ENCODE results near the gene MEF2D. TPM values are rescaled to one million over a fixed set of nuclear protein-coding genes. Genes with fewer than 3 reads are reported as not detected.

Gene MEF2D
- total RNA-seq, 1 experiment from 2014 or later: 18.7 TPM

- Histone ChIP-seq H2BK15ac (ENCODE audit: low read depth, low read length) (no peak overlapping the region), H2AFZ (ENCODE audit: low read length) (no peak overlapping the region), H4K20me1 (ENCODE audit: control insufficient read depth, insufficient read depth, insufficient read length) (no peaks in the 10 kb centered on the region), H3K4me2 (ENCODE audit: insufficient read depth, insufficient read length, low read length) (no peak overlapping the region), H3K4me1 (ENCODE audit: insufficient read depth, low read length) (peaks cover 7% of the 10 kb centered on the region; the same call in 1 of the 2 replicates), H2BK120ac (ENCODE audit: low read depth, low read length, poor library complexity, severe bottlenecking) (no peak overlapping the region), H2AK5ac (ENCODE audit: insufficient read length, low read length) (no peak overlapping the region), H3K56ac (ENCODE audit: insufficient read length, low read depth, low read length) (no peak overlapping the region), H4K8ac (replicated peaks; ENCODE audit: insufficient read length, low read depth, low read length) (no peak overlapping the region), H3K18ac (ENCODE audit: insufficient read length, low read depth, low read length) (no peak overlapping the region), H3K27me3 (ENCODE audit: insufficient read depth, low read length) (peaks cover 90% of the 10 kb centered on the region), H2BK12ac (ENCODE audit: insufficient read length, low read depth, low read length) (no peak overlapping the region), H3K79me2 (ENCODE audit: insufficient read depth, low read length) (no peaks in the 10 kb centered on the region), H3K9ac (ENCODE audit: extremely low read depth, insufficient read length, low read length) (no peak overlapping the region), H3K23ac (ENCODE audit: insufficient read length, low read depth, low read length) (no peak overlapping the region), H3K4ac (ENCODE audit: low read depth, low read length) (no peak overlapping the region), H4K91ac (ENCODE audit: insufficient read length, low read depth, low read length) (no peak overlapping the region), H3K79me1 (ENCODE audit: insufficient read depth, low read depth, low read length, poor library complexity, severe bottlenecking) (no peaks in the 10 kb centered on the region), H3K23me2 (ENCODE audit: insufficient read length, low read depth, low read length, poor library complexity, severe bottlenecking) (no peaks in the 10 kb centered on the region), H2BK20ac (ENCODE audit: low read depth, low read length, poor library complexity, severe bottlenecking) (no peak overlapping the region), H3K14ac (ENCODE audit: insufficient read depth, low read length) (no peak overlapping the region), H4K5ac (ENCODE audit: insufficient read length, low read depth, low read length) (no peak overlapping the region), H3T11ph (ENCODE audit: low read length) (no peak overlapping the region), H3K9me3 (ENCODE audit: control insufficient read depth, low read depth, low read length) (no peaks in the 10 kb centered on the region), H2BK5ac (ENCODE audit: insufficient read length, low read length) (no peak overlapping the region), H3K27ac (ENCODE audit: insufficient read length, low read depth, low read length) (no peak overlapping the region)
- Mint-ChIP-seq H3K27ac (no peak overlapping the region), H3K27me3 (ENCODE audit: low read depth) (peaks cover 100% of the 10 kb centered on the region), H3K4me1 (peaks cover 50 to 69% of the 10 kb centered on the region in 2 experiments), H3K9me3 (peaks cover 4 to 11% of the 10 kb centered on the region in 2 experiments; a peak in 4 of 5 replicates), H3K4me3 (peak overlapping the region; percentile 18 to 75; a peak in 4 of 5 replicates), H3K36me3 (ENCODE audit: insufficient read depth in 1 of 3, low read depth in 3 of 3) (peaks cover 0 to 1% (median 0%) of the 10 kb centered on the region in 3 experiments; a peak in 1 of 7 replicates)
- TF ChIP-seq, protein P1, sequence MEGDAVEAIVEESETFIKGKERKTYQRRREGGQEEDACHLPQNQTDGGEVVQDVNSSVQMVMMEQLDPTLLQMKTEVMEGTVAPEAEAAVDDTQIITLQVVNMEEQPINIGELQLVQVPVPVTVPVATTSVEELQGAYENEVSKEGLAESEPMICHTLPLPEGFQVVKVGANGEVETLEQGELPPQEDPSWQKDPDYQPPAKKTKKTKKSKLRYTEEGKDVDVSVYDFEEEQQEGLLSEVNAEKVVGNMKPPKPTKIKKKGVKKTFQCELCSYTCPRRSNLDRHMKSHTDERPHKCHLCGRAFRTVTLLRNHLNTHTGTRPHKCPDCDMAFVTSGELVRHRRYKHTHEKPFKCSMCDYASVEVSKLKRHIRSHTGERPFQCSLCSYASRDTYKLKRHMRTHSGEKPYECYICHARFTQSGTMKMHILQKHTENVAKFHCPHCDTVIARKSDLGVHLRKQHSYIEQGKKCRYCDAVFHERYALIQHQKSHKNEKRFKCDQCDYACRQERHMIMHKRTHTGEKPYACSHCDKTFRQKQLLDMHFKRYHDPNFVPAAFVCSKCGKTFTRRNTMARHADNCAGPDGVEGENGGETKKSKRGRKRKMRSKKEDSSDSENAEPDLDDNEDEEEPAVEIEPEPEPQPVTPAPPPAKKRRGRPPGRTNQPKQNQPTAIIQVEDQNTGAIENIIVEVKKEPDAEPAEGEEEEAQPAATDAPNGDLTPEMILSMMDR (conservative IDR thresholded peaks at IDR 0.05): no peak
- DNase-seq: no peak
- WGBS (ENCODE audit: extremely low coverage, insufficient read length, low lambda C conversion rate): no CpG with 5 or more reads among the region's 59 CpGs
Observed at GRCh38 chr1:156435545-156436140, 64.9 kb downstream of the MEF2D start.
